HUDEP-2 (cell line): ENCODE data around the gene AOPEP.

Source experiments
- DNase-seq, 76 experiments: peaks; one replicate each; lab custom pipeline; 2025; ENCODE audit not compliant: unreplicated experiment in 76 of 76; lab: John Stamatoyannopoulos, UW

AOPEP gene

DNA sequence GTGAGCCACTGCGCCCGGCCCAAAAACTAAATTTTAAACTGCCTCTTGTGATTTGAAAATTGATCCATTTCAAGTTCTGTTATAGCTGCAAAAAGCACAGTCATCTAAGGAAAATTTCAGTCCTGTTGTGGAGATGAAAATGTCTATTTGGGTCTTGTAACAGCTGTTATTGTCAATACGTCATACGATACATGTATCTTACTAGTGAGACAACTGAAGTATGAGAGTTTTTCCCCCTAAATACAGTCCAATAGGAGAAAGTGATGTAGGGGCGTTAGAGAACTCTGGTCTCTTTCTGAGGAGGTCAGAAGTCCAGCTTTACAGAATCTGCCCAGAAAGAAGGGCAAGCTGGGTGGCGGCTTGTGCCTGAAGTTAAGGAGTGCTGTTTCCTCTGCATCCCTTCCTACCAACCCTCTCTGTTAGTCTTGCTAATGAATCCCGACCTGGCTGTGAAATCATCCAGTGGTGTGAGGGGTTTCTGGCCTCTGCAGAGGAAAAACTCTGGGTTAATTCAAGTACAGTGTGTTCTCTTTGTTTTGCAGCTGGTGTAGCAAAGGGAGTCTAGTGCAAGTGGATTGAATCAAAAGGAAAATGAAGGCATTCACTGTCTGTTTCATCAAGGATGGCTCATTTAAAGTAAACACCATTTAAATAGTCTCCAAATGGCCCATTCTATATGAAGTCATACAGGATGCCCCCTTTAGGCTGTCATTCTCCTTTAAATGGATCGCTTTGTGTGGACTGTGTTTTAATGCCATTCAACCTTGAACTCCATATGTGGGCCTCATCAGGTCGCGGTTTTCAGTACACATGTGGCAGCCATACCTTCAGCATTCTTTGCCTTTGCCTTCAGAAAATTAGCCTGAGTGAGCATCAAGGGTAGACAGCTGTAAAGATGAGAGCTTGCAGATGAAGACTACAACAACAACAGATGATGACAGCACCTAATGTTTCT, 59.0 kb downstream of the AOPEP start:
- DNase-seq: no peak

DNA sequence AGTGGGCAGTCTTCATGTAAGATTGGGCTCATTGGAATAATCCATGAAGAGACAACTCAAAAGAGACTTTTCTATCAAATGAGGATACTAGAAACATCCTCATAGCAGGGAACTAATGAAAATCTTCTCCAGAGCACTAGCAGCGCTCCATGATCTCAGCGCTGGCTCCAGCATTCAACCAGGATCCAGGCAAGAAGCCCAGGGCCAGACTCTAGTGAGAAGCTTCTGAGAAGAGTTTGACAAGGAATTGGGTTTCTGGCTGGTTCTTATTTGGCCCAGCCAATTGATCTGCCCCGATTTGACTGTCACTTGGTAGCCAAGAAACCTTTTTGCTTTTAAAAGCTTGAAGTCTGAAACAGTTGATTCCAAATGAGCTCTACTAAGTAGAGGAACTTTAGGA, 60.1 kb downstream of the AOPEP start:
- no peak for DNase-seq

DNA sequence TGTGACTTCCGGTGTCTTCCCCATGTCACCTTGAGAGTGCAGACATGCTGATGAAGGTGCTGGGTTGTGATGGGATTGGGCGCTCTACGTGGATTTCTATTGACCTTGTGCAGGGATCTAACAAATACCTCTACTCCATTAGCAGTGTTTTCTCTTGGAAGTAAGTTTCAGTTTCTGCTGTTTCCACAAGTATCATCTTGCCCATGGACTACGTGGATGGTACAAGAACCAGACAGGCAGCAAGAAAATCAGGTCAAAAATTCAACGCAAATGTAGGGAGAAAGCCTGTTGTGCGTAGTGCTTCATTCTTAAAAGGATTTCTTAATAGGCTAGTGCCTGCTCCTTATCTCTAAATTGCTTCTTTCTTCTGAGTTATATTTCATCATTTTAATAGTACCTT, 60.8 kb downstream of the AOPEP start:
- no peak for DNase-seq

DNA sequence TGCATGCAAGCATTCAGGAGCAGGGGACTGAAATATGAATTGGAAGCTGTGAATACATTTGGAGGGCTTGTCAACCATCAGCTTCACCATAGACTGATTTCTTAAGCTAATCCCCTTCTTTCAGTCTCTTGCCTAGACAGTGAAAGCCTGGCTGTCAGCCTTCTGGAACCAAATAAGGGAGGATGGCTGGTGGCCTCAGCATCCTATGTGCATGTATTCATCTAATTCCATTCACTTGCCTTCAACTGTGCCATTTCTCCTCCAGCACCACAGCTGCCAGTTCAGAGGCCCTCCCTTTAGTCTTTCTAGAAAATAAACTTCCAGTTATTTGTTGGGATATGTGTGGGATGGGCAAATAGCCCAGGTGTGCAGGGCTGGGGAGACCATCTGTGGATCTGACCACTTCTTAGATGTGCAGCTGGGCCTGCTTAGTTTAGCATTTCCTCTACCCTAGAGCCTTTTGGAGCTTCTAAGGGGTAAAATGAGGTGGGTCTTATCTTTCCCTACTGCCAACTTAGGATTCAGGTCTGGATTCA, 62.1 kb downstream of the AOPEP start:
- no peak for DNase-seq

DNA sequence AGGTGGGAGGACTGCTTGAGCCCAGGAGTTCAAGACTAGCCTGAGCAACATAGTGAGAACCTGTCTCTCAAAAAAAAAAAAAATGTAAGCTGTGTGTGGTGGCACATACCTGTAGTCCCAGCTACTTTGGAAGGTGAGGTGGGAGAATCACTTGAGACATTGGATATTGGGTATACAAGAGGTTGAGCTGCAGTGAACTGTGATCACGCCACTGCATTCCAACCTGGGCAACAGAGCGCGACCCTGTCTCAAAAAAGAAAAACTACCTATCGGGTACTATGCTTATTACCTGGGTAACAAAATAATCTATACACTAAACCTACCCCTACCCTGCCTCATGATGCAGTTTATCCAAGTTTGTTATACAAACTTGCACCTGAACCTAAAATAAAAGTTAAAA, 64.9 kb downstream of the AOPEP start:
- DNase-seq: no peak

DNA sequence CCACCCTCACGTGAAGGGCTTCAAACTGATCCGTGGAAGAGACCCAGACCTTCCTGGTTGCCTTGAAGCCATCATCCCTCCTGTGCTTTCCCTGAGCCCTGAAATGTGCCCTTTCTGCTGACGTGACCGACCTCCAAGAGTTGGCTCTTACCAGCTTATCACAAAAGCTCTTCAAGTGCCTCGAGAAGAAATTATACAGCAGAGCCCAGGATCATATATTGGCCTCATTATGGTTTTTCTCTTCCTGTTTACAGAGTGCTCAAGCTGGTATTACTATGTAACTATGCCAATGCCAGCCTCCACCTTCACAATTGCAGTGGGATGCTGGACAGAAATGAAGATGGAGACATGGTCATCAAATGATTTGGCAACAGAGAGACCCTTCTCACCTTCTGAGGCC, 66.0 kb downstream of the AOPEP start:
- DNase-seq: no peak

DNA sequence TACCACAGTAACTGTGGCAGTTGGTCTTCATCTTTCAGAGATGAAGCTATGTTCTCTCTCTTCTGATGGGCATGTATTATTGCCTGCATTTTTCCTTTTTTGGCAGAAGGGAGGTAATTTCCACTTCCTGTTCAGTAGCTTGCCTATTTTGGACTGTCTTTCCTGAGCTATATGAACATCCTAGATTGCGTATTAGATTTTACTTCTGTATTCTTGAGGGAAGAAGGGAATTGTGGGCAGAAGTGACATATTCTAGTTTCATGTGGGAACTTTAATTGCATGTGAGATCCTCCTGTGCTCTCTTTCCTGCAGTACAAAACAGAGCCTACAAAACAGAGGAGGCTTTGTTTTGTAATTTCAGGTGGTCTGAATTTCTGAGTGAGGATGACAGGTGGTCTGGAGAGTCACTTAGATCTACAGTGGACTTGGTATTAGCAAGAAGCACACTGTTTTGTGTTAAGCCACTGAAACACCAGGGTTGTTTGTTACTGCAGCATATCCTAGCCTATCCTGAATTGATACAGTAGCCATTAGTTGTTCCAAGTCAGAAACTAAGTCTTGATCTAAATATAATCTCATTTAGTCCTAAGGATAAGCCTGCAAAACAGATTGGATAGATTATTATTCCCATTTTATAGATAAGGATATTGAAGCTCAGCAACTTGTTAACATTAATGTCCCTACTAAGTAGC, 68.1 kb downstream of the AOPEP start:
- no peak for DNase-seq

DNA sequence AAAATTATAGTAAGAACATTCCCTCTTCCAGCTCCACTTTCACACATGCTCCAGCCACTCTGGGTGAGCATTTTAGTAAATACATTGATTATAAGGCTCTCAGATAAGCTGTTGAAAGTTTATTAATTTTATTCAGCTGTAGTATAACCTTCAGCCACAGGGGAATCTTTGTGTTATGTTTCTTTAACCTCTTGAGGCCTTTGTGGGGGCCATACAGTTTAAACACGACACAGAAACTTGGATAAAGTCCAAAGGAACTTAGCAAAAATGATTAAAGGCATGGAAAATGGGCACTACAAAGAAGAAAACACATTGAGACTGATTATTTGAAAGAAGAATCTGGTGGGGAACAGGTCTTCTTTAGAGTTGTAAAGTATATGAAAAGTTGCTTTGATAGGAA, 70.2 kb downstream of the AOPEP start:
- DNase-seq: no peak

DNA sequence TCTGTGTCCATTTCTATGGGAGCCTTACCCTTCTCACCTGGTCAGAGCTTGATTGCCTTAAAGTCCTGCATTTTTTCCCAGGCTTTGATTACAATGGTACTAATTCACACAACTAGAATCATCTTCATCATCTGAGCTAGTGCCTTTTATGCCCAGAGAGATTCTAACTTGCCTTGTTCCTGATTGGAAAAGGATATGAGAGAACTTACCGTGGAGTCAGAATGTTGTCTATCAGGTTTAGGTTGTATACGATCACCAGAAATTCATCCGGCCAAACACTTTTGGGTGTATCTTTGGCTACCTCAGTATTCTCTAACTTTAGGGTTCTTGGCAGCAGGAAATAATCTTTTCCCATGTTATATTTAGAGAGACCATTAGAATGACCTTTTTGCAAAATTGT, 71.7 kb downstream of the AOPEP start:
- no peak for DNase-seq

DNA sequence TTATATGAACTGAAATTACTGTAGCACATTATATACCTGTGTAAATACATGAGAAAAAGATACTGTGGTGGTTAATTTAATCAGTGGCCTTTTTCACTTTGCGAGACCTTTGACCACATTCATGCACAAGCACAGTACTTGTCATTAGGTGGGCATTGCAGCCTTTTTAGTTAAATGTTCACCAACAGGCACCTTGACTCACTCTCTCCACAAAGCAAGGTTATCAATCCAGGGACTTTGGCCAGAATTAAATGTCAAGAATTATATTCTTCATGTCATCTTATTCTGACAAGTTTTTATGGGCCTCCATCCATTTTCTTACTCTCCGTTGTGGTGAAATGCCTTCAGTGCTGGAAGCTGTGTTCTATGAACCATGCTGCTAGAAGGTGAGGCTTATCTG, 72.2 kb downstream of the AOPEP start:
- no peak for DNase-seq

DNA sequence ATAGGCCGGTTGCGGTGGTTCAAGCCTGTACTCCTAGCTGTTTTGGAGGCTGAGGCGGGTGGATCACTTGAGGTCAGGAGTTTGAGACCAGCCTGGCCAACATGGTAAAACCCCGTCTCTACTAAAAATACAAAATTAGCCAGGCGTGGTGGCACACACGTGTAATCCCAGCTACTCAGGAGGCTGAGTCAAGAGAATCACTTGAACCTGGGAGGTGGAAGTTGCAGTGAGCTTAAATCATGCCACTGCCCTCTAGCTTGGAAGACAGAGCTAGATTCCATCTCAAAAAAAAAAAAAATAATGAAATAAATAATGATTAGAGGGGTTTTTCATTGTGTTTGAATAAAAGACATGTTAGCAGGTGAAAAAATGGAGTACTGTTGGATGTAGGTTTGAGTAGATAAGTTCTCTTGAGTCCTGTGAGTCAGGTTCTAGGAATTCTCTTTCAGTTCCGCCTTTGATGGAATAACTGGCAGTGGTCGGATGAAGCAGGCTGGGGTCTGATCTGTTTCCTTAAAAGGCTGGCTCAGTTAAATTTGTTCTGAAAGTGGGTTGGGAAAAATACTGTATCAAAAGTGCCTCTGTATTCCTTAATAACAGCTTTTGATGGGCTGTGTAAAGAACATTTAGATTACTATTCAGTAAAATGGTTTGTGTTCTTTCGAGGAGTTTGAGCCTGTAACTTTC, 73.2 kb downstream of the AOPEP start:
- DNase-seq: no peak

DNA sequence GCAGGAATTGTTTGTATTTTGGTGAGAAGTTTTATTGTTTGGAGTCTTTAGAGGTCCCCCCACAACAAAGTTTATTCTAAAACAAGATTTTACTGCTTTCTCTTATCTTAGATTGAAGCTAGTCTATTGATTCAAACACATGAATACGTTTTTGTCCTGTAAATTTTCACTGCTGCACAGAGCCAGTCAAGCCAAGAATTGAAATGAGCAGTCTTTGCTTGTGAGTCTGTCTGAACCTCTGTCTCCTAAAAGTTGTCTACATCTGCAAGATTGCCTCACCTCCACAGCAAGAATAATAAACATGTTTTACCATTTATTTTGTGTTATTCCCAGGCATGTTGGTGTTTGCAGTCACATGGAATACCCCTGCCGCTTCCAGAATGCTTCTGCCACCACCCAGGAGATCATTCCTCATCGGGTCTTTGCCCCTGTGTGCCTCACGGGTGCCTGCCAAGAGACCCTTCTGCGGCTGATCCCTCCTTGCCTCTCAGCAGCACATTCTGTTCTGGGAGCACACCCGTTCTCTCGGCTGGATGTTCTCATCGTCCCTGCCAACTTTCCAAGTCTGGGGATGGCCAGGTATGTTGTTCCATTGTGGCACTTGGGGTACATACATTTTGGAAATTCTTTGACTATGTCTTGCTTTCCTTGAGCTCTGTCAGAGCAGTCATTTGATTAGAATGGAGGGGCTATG, 74.1 kb downstream of the AOPEP start:
- no peak for DNase-seq

DNA sequence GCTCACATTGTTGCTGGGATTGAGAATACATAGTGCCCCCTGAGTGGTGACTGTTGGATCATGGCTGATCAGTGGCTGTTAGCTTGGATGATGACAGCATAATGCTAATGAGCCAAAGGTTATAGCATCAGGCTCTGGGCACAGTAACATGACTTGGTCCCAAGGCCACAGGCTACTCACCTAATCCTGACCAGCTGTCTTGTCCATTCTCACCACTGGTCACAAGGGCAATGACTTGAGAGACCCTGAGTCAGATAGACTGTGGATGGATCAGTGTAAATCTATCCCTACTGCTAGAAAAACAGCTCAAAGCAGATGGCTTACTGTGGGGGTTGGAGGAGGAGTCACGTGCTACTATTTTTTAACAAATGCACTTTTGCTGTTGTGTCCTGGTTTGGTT, 74.7 kb downstream of the AOPEP start:
- DNase-seq: no peak

DNA sequence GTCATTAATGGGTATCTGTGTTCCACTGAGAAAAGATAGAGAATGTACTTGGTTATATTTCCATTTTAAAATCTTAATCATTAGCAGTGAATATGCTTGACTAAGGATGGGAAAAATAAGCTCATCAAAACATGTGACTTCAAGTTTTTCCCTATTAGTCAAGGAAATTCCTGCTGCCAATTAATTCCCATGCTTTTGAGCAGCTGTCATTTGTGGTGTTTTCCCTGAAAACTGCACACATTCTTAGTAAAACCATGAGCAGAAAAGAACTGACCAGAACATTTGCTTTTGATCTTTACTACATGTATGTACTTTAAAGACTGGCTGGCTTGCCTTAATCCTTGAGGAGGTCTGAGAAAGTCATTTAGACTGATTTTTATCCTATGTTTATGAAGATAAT, 75.2 kb downstream of the AOPEP start:
- DNase-seq: no peak

DNA sequence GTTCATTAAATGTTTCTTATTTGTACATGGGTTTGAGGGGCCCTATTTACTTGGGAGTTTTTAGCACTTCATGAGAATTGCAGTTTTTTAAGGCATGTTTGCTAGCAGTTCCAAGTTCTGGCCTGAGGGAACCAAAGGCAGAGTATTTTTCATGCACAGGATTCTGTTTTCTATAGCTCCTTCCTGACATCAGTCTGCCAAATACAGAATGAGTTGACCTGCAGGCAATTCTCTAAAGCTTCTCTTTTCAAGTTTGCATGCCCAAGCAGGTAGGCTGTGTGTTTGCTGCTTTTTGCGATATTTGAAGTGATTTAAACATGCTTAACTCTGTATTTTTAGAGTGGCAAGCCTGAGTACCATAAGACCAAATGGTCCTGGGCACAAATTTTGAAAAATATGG, 75.8 kb downstream of the AOPEP start:
- no peak for DNase-seq

DNA sequence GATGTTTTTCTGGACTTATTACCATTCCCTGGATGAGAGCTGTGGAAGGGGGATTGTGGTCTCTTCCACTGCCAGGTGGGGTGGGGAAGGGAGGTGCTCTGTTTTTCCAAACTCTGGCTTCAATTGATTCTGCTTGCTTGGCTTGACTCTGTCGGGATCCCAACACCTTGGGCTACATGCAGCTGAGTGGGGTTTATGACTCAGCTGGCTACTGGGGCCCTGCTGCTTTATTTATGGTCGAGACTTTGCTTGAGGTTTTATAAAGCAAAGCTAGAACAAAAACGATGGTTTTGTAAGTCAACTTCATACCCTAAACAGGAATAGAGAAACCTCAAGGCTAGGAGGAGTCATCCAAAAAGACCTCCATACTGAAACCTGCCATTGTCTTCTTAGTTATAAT, 76.3 kb downstream of the AOPEP start:
- no peak for DNase-seq

DNA sequence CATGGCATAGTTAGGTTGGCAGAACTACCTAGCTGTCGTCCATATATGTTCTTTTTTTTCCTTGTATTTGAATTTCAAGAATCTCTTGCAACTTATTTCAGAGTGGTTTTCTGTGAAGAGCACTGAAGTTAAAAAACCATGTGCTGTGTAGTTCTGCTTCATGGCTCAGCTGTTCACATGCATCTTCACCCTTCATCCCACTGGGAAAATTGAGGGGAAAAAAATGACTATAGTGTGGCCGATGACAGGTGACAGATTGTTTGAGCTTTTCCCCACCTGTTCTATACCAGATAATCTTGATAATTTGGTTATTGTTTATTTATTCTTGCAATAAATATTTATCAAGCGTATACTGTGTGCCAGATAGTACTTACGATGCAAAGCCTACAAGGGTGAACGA, 77.8 kb downstream of the AOPEP start:
- DNase-seq: no peak

DNA sequence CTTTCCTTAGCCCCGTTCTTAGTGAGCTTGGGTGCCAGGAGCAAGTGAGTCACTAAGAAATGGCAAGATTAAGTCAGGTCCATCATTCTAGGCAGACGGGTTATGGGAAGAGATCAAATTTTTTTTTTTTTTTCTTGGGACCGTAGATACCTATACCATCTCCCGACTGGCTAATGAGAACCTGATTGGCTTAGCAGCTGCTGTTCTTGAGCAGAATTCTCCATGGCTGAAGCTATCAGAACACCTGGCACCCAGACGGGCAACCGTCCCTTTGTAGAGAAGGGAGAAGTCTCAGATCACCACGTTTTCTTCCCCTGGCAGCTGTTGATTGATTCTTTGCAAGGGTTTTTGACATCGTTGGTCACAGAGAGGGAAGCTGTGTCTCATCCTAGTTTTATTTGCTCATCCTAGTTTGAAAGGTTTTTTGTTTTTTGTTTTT, 78.6 kb downstream of the AOPEP start:
- DNase-seq: no peak

DNA sequence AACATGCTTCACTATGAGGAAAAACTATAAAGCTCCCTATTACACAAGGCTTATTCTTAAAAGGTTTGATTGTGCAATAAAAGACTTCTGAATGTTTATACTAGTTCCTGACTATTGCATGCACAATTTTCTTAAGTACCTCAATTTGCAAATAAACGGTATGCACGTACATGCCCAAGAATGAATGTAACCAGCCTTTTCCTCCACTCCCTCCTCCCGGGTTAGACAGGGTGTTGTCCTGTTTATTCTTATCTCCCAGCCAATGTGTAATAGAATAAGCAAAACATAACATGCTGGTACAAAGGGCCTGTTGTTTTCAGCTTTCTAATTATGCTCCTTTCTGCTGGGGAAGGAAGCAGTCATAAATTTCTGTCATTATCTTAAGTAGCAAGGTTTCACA, 79.1 kb downstream of the AOPEP start:
- DNase-seq: peak in 3 of 76 experiments; percentile 2 to 5 (median 4)

DNA sequence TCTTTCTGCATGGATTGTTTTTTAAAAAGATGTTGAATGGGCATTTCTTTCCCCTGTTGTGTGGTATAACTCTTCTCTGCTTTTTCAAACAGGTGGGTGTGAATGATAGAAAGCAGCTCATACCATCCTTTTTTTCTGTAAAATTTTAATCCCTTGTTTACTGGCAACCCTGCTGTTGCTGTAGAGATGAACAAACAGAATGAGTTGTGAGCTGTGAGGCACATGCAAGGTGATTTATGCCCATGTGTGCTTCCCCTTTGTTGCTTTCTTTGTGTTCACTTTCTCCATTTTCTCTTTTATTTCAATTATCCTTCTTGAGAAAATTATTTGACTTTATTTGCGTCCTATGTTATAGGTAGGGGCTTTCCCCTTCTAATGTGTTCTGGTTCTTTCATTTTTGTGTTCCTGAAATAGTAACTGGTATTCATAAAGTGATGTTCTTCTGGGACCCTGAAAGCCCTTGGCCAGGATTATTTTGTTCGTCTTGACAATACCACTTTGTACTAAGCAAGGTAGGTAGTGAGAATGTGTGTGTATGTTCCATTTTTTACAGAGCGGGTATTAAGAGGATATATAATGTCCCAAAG, 79.9 kb downstream of the AOPEP start:
- DNase-seq: no peak
